ENCODE results near the gene EPHA6. TPM values are rescaled to one million over a fixed set of nuclear protein-coding genes. Genes with fewer than 3 reads are reported as not detected.

Gene EPHA6
- total and polyA plus RNA-seq, 2 donors (not counting 1 experiment from before 2014, with no cell fraction given): under 0.01 TPM; not detected in 1

DNA sequence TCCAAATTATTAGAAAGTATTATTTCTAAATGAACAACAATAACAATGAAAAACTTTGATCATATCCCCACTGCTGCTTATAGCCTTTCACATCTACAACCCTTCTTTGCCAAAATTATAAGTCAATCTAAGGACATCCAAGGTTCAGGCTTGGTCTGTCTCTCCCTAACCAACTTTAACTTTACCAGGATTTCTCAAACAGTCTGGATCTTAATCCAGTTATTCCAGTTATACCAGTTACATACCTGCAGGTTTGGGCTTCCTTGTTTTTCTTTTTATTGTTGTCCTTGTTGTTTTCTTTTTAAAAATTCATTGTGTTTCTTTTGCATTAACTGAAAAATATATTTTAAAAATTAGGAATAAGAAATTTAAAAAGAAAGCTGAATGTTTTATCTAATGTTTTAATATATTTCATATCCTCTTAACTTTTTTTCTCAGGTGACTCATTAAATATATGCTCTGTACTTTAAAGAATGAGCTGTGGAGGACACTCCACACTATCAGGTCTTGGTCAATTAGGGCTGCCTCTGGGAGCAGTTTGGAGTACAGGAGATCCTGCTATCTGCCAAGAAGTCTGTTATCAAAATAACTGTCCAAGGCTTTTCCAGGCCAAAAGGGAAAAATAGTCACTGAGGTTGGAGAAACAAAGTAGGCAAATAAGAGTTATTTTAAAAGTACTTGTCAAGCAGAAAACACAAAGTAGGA lies 421.4 kb downstream of the EPHA6 start:
- H3K27ac ChIP-seq (ENCODE audit: insufficient read depth, low read length): no peak overlapping the region
- no peak for TF ChIP-seq EZH2 (IDR thresholded peaks at IDR 0.05; ENCODE audit: low read length, missing control alignments)
- no peak for TF ChIP-seq CTCF (conservative IDR thresholded peaks at IDR 0.05 in 1 of 2, IDR thresholded peaks at IDR 0.05 in 1 of 2; ENCODE audit: low read depth in 1 of 2, low read length in 2 of 2)
- no peak overlapping the region for H2AFZ ChIP-seq (ENCODE audit: low read length)
- no peaks in the 10 kb centered on the region for H3K4me1 ChIP-seq (ENCODE audit: control insufficient read depth, extremely low read depth, insufficient read depth, low read length)
- no peak overlapping the region for H3K4me2 ChIP-seq (ENCODE audit: extremely low read depth, insufficient read depth, low read length)
- H3K9ac ChIP-seq (ENCODE audit: insufficient read depth, low read length): no peak overlapping the region
- no peaks in the 10 kb centered on the region for H3K9me3 ChIP-seq (ENCODE audit: control insufficient read depth, insufficient read depth, low read depth, low read length)
- no peak for DNase-seq (ENCODE audit: low read depth in 2 of 2)
- H4K20me1 ChIP-seq (ENCODE audit: control insufficient read depth, extremely low read depth, insufficient read depth, low read length): no peaks in the 10 kb centered on the region
- H3K4me3 ChIP-seq (replicated peaks in 1 of 4; ENCODE audit: control extremely low read depth in 1 of 4, insufficient read depth in 1 of 4, low read depth in 3 of 4, low read length in 4 of 4): no peak overlapping the region
- H3K27me3 ChIP-seq (ENCODE audit: control insufficient read depth, insufficient read depth, low read length): no peaks in the 10 kb centered on the region
- H3K36me3 ChIP-seq (ENCODE audit: control insufficient read depth, insufficient read depth, low read length): no peaks in the 10 kb centered on the region
- H3K79me2 ChIP-seq (ENCODE audit: control insufficient read depth, insufficient read depth, low read length): no peaks in the 10 kb centered on the region

GRCh38 chr3:97241417-97241816 lies 427.0 kb downstream of the EPHA6 start:
- DNase-seq (ENCODE audit: low read depth in 2 of 2): no peak
- Histone ChIP-seq H3K79me2 (ENCODE audit: control insufficient read depth, insufficient read depth, low read length) (no peaks in the 10 kb centered on the region), H3K4me1 (ENCODE audit: control insufficient read depth, extremely low read depth, insufficient read depth, low read length) (no peaks in the 10 kb centered on the region), H4K20me1 (ENCODE audit: control insufficient read depth, extremely low read depth, insufficient read depth, low read length) (no peaks in the 10 kb centered on the region), H3K27me3 (ENCODE audit: control insufficient read depth, insufficient read depth, low read length) (no peaks in the 10 kb centered on the region), H3K36me3 (ENCODE audit: control insufficient read depth, insufficient read depth, low read length) (no peaks in the 10 kb centered on the region), H3K27ac (ENCODE audit: insufficient read depth, low read length) (no peak overlapping the region), H2AFZ (ENCODE audit: low read length) (no peak overlapping the region), H3K4me2 (ENCODE audit: extremely low read depth, insufficient read depth, low read length) (no peak overlapping the region), H3K9ac (ENCODE audit: insufficient read depth, low read length) (no peak overlapping the region), H3K4me3 (replicated peaks in 1 of 4; ENCODE audit: control extremely low read depth in 1 of 4, insufficient read depth in 1 of 4, low read depth in 3 of 4, low read length in 4 of 4) (no peak overlapping the region), H3K9me3 (ENCODE audit: control insufficient read depth, insufficient read depth, low read depth, low read length) (no peaks in the 10 kb centered on the region)
- TF ChIP-seq EZH2 (IDR thresholded peaks at IDR 0.05; ENCODE audit: low read length, missing control alignments) (no peak), CTCF (conservative IDR thresholded peaks at IDR 0.05 in 1 of 2, IDR thresholded peaks at IDR 0.05 in 1 of 2; ENCODE audit: low read depth in 1 of 2, low read length in 2 of 2) (no peak)

GRCh38 chr3:97245201-97245910 lies 431.0 kb downstream of the EPHA6 start:
- no peaks in the 10 kb centered on the region for H3K79me2 ChIP-seq (ENCODE audit: control insufficient read depth, insufficient read depth, low read length)
- no peaks in the 10 kb centered on the region for H3K4me1 ChIP-seq (ENCODE audit: control insufficient read depth, extremely low read depth, insufficient read depth, low read length)
- H2AFZ ChIP-seq (ENCODE audit: low read length): no peak overlapping the region
- H3K27ac ChIP-seq (ENCODE audit: insufficient read depth, low read length): no peak overlapping the region
- H3K27me3 ChIP-seq (ENCODE audit: control insufficient read depth, insufficient read depth, low read length): no peaks in the 10 kb centered on the region
- H3K4me3 ChIP-seq (replicated peaks in 1 of 4; ENCODE audit: control extremely low read depth in 1 of 4, insufficient read depth in 1 of 4, low read depth in 3 of 4, low read length in 4 of 4): no peak overlapping the region
- no peak overlapping the region for H3K4me2 ChIP-seq (ENCODE audit: extremely low read depth, insufficient read depth, low read length)
- H4K20me1 ChIP-seq (ENCODE audit: control insufficient read depth, extremely low read depth, insufficient read depth, low read length): no peaks in the 10 kb centered on the region
- H3K9ac ChIP-seq (ENCODE audit: insufficient read depth, low read length): no peak overlapping the region
- no peaks in the 10 kb centered on the region for H3K9me3 ChIP-seq (ENCODE audit: control insufficient read depth, insufficient read depth, low read depth, low read length)
- DNase-seq (ENCODE audit: low read depth in 2 of 2): no peak
- TF ChIP-seq CTCF (conservative IDR thresholded peaks at IDR 0.05 in 1 of 2, IDR thresholded peaks at IDR 0.05 in 1 of 2; ENCODE audit: low read depth in 1 of 2, low read length in 2 of 2) (no peak), EZH2 (IDR thresholded peaks at IDR 0.05; ENCODE audit: low read length, missing control alignments) (no peak)
- no peaks in the 10 kb centered on the region for H3K36me3 ChIP-seq (ENCODE audit: control insufficient read depth, insufficient read depth, low read length)
